ENCODE measurements around the gene DOCK3.

DOCK3 gene

DNA sequence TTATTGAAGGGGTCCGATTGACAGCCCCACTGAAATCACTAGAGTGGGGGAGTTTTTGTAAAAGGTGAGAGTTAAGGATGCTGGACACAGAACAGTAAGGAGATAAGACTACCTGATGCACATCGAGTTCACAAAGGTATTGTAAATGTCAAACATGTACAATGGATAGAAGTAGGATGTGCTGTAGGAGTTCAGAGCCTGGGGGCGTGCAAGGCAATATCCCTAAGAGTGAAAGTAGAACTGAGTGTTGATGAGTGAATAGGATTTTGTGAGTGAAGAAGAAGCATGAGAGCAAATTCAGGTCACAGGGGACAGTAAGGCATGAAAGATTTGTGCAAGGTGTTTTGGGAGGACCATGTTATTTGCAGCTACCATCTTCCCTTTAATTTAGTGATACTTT is 21.5 kb downstream of the DOCK3 start:
- no peak for DNase-seq (ENCODE audit: low spot score)
- no peak for TF ChIP-seq CTCF (IDR thresholded peaks at IDR 0.05; ENCODE audit: extremely low read depth, missing control alignments)

DNA sequence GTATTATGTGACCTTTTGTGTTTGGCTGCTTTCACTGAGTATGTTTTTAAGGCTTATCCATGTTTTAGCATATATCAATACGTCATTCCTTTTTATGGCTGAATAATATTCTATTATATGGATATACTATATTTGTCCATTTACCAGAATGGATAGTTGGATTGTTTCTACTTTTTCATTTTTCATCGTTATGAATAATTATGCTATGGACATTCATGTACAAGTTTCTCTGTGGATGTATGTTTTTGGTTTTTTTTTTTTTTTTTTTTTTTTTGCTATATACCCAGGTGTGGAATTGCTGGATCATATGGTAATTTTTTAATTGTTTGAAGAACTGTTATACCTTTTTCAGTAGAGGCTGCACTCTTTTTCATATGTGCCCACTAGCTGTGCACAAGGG is 23.5 kb downstream of the DOCK3 start:
- DNase-seq (ENCODE audit: low spot score): no peak
- TF ChIP-seq CTCF (IDR thresholded peaks at IDR 0.05; ENCODE audit: extremely low read depth, missing control alignments): no peak

GRCh38 chr3:50708620-50709019 is 33.9 kb downstream of the DOCK3 start:
- DNase-seq (ENCODE audit: low spot score): no peak

GRCh38 chr3:50714946-50715345 is 40.2 kb downstream of the DOCK3 start:
- no peak for TF ChIP-seq CTCF (IDR thresholded peaks at IDR 0.05; ENCODE audit: extremely low read depth, missing control alignments)
- DNase-seq (ENCODE audit: low spot score): no peak

More at GRCh38 chr3:50708620-50709019, 33.9 kb downstream of the DOCK3 start:
- no peak for TF ChIP-seq CTCF (IDR thresholded peaks at IDR 0.05; ENCODE audit: extremely low read depth, missing control alignments)

GRCh38 chr3:50724831-50725230 is 50.1 kb downstream of the DOCK3 start:
- no peak for DNase-seq (ENCODE audit: low spot score)

GRCh38 chr3:50734985-50735384 is 60.3 kb downstream of the DOCK3 start:
- no peak for TF ChIP-seq CTCF (IDR thresholded peaks at IDR 0.05; ENCODE audit: extremely low read depth, missing control alignments)
- DNase-seq (ENCODE audit: low spot score): no peak

More at GRCh38 chr3:50724831-50725230, 50.1 kb downstream of the DOCK3 start:
- TF ChIP-seq CTCF (IDR thresholded peaks at IDR 0.05; ENCODE audit: extremely low read depth, missing control alignments): no peak

GRCh38 chr3:50737193-50737905 is 62.6 kb downstream of the DOCK3 start:
- DNase-seq (ENCODE audit: low spot score): no peak
- TF ChIP-seq CTCF (IDR thresholded peaks at IDR 0.05; ENCODE audit: extremely low read depth, missing control alignments): no peak

Measured in GM20000 (cell line).